ENCODE measurements around the gene HIF1A. TPM values are rescaled to one million over a fixed set of nuclear protein-coding genes. Genes with fewer than 3 reads are reported as not detected.

The HIF1A gene
- total and polyA plus RNA-seq, 12 donors, result 15.4 to 97.3 (median 59.4) TPM

DNA sequence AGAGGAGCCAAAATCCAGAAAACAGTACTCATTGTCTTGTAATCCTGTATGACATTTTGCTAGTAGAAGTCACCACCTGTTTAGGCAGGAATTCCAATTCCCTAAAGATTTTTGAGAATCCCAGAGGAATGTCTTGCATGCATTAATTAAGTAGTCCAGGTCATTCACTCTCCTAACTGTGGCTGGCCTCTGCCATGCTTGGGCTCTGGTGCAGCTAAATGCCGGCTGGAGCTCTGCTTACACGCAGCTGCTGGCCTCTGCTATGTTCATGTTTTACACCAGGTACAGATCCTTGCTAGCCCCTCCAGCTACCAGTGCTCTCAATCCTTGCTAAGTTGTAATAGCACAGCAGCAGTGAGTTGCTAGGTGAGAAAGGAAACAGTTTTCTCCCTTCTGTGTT is 16.3 kb upstream of the HIF1A start:
- H3K36me3 ChIP-seq, result no peaks in the 10 kb centered on the region
- H3K4me3 ChIP-seq, result no peak overlapping the region
- H3K9me3 ChIP-seq, result no peaks in the 10 kb centered on the region
- H3K4me1 ChIP-seq, result peaks cover 0 to 11% (median 0%) of the 10 kb centered on the region in 9 donors
- DNase-seq (no peak), ATAC-seq (no peak)
- 58 to 71% methylated on average over 2 of the region's 2 CpGs for WGBS, 2 donors
- no peaks in the 10 kb centered on the region for H3K27me3 ChIP-seq
- intact Hi-C loops (cut with DNase I), result no loop called here
- TF ChIP-seq, protein P1, sequence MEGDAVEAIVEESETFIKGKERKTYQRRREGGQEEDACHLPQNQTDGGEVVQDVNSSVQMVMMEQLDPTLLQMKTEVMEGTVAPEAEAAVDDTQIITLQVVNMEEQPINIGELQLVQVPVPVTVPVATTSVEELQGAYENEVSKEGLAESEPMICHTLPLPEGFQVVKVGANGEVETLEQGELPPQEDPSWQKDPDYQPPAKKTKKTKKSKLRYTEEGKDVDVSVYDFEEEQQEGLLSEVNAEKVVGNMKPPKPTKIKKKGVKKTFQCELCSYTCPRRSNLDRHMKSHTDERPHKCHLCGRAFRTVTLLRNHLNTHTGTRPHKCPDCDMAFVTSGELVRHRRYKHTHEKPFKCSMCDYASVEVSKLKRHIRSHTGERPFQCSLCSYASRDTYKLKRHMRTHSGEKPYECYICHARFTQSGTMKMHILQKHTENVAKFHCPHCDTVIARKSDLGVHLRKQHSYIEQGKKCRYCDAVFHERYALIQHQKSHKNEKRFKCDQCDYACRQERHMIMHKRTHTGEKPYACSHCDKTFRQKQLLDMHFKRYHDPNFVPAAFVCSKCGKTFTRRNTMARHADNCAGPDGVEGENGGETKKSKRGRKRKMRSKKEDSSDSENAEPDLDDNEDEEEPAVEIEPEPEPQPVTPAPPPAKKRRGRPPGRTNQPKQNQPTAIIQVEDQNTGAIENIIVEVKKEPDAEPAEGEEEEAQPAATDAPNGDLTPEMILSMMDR (IDR thresholded peaks at IDR 0.05), result no peak
- no peak overlapping the region for H3K27ac ChIP-seq

GRCh38 chr14:61681413-61681812 is 13.9 kb upstream of the HIF1A start:
- Histone ChIP-seq H3K4me1 (peaks cover 0 to 11% (median 0%) of the 10 kb centered on the region in 9 donors), H3K4me3 (no peak overlapping the region), H3K27me3 (no peaks in the 10 kb centered on the region), H3K9me3 (no peaks in the 10 kb centered on the region), H3K27ac (no peak overlapping the region), H3K36me3 (no peaks in the 10 kb centered on the region)
- ATAC-seq, result no peak
- WGBS, 2 donors, result 96 to 97% methylated on average over 6 of the region's 6 CpGs
- DNase-seq, result no peak
- intact Hi-C loops (cut with DNase I), result no loop called here
- TF ChIP-seq, protein P1 (IDR thresholded peaks at IDR 0.05), result no peak

DNA sequence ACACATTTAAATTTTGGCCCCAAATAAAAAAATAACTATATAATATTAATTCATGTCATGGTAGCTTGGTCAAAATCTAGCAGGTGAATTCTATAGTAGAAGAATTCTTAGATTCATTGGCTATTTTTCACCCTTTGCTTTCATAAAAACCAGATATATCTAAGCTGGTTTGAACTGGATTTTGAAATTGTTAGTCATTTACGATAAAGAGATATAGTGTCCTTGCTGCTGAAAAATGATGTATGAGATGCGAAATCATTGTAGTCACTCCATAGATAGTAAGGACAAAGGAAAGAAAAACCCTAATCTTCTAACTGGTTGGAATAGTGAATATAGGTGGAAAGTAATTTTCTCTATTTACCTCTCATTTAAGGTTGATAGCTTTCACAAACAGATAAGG is 12.2 kb upstream of the HIF1A start:
- intact Hi-C loops (cut with DNase I), result no loop called here

GRCh38 chr14:61690039-61690438 is 5.3 kb upstream of the HIF1A start:
- ATAC-seq, result no peak
- intact Hi-C loops (cut with DNase I), result loop anchor here in 7 of 10 donors (10.0 kb wide), 6 partner anchors 85 to 215 kb away; no protein-coding TSS in a partner anchor
- Histone ChIP-seq H3K4me1 (peaks cover 0 to 8% (median 0%) of the 10 kb centered on the region in 9 donors), H3K36me3 (no peaks in the 10 kb centered on the region), H3K27me3 (no peaks in the 10 kb centered on the region), H3K27ac (no peak overlapping the region), H3K9me3 (peaks cover 0 to 13% (median 0%) of the 10 kb centered on the region in 11 donors), H3K4me3 (no peak overlapping the region)
- DNase-seq, result no peak
- WGBS, 2 donors, result 61 to 63% methylated on average over 3 of the region's 3 CpGs
- TF ChIP-seq, protein P1 (IDR thresholded peaks at IDR 0.05), result no peak

More for the DNA sequence above, 12.2 kb upstream of the HIF1A start:
- TF ChIP-seq, protein P1 (IDR thresholded peaks at IDR 0.05), result no peak
- no peaks in the 10 kb centered on the region for H3K4me1 ChIP-seq
- WGBS, 2 donors, result 92 to 97% methylated on average over 2 of the region's 2 CpGs
- no peak overlapping the region for H3K27ac ChIP-seq
- H3K9me3 ChIP-seq, result peaks cover 0 to 3% (median 0%) of the 10 kb centered on the region in 11 donors
- DNase-seq (no peak), ATAC-seq (no peak)
- H3K36me3 ChIP-seq, result no peaks in the 10 kb centered on the region
- H3K4me3 ChIP-seq, result no peak overlapping the region
- no peaks in the 10 kb centered on the region for H3K27me3 ChIP-seq

All from heart right ventricle (tissue), 16 donors.